Cardiac muscle cell (in vitro differentiated cells and primary cell): Measurements from ENCODE around the gene ADK. TPM values are rescaled to one million over a fixed set of nuclear protein-coding genes. Genes with fewer than 3 reads are reported as not detected.

Experiments used
- DNase-seq, 2 donors: peaks; one replicate each; pipeline versions ENCODE4 v3.0.0 to v3.0.0-alpha.2; 2010 to 2017; ENCODE audit warnings: low read depth in 1 of 2, low spot score in 1 of 2
- H3K27ac ChIP-seq: fragments of 200-600 bp; sonication (generic); 2 replicates; pipeline ENCODE4 v1.5.1; 2016
- H3K27me3 ChIP-seq: fragments of 200-600 bp; sonication (generic); 2 replicates; pipeline ENCODE4 v1.6.0; 2016; ENCODE audit warnings: control low read depth
- H3K36me3 ChIP-seq: fragments of 200-600 bp; sonication (generic); 2 replicates; pipeline ENCODE4 v1.5.1; 2016; ENCODE audit warnings: control low read depth
- H3K4me1 ChIP-seq: fragments of 200-600 bp; sonication (generic); 2 replicates; pipeline ENCODE4 v1.8.1; 2017; ENCODE audit warnings: low read depth, mild to moderate bottlenecking, mixed run types
- H3K4me3 ChIP-seq: fragments of 200-600 bp; sonication (generic); 2 replicates; pipeline ENCODE4 v1.5.1; 2016; ENCODE audit warnings: mild to moderate bottlenecking
- H3K9me3 ChIP-seq: fragments of 200-600 bp; sonication (generic); 2 replicates; pipeline ENCODE4 v1.5.1; 2017; ENCODE audit warnings: low read depth, mild to moderate bottlenecking, control low read depth
- CTCF ChIP-seq: IDR thresholded peaks from 2 replicates; pipeline ENCODE4 v1.5.1; 2012; ENCODE audit warnings: low read depth, mild to moderate bottlenecking, low read length
- polyA plus RNA-seq: library from polyadenylated mRNA; unstranded; fragments of >200 nt; fragmentation: Nextera tagmentation; extraction: Ambion mirVana; gene quantifications from 2 replicates; pipeline ENCODE4 v1.2.1, GENCODE V29; 2016
- total RNA-seq: library from RNA; depleted of rRNA; stranded (reverse); fragments of >200 nt; gene quantifications from 2 replicates; pipeline ENCODE4 v1.2.3, GENCODE V29; 2016

ADK gene
- total and polyA plus RNA-seq, 2 experiments from 2014 or later = 24.8 to 57.4 TPM

DNA sequence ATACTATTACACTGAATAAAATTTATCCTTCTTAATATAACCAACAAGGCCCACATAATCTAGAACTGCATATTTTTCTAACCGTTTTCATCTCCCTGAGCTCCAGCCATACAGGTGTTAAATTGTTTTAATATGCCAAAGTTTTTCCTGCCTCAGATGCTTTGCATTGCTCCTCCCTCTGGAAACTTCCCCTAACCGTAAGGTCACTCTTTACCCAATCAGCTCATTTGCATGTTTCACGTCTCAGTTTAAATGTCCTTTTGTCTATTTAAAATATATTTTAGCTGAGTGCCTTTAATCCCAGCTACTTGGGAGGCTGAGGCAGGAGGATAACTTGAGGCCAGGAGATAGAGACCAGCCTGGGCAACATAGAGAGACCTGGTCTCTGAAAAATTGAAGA is 228.5 kb downstream of the ADK start:
- DNase-seq = no peak

DNA sequence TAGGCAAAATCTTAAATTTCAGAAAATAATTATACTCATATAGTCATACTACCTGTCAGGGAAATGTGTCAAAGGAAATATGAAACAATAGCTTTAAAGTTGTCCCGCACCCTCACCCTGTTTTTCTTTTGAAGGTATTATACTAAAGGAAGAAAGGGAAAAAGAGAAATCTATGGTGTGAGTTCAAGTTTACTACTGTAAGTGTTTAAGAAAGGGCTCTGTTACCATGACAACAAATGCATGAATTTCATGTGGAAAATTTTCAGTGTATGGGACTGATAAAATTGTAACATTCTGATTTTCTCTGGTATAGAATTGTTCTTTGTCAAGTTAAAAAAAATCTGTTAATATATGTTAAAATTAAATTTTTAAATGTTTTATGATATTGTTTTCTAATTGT is 229.8 kb downstream of the ADK start:
- Histone ChIP-seq H3K27ac (no peak overlapping the region), H3K36me3 (no peaks in the 10 kb centered on the region), H3K4me1 (no peaks in the 10 kb centered on the region), H3K9me3 (no peaks in the 10 kb centered on the region), H3K4me3 (no peak overlapping the region), H3K27me3 (no peaks in the 10 kb centered on the region)
- TF ChIP-seq CTCF = no peak
- DNase-seq = no peak

More for the DNA sequence above, 228.5 kb downstream of the ADK start:
- Histone ChIP-seq H3K9me3 (no peaks in the 10 kb centered on the region), H3K4me3 (no peak overlapping the region), H3K36me3 (no peaks in the 10 kb centered on the region), H3K27ac (no peak overlapping the region), H3K27me3 (no peaks in the 10 kb centered on the region), H3K4me1 (no peaks in the 10 kb centered on the region)
- TF ChIP-seq CTCF = no peak

DNA sequence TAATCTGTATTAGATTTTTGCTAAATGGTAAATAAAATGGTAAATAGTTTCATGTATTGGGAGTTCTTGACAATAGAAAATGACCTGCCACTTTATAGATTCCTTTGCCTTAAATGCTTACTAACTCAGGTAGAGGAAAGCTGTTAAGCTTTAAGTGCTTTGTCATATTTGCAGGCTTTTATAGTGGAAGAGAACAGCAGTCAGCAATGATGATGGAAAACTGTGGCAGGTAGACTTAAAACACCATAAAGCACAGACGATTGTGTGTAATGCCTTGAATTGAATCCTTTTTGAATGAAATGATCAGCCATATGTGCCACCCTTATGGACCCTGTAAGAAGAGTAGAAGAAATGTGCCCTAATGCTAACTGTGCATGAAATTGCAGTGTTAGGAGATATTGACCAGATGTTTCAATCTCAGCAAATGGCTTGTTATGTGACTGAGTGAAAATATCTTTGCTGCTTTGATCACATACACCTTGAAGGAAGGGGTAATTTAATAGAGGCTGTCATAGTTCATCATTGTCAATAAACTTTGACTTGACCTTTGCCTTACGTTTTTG is 230.4 kb downstream of the ADK start:
- Histone ChIP-seq H3K9me3 (no peaks in the 10 kb centered on the region), H3K4me3 (no peak overlapping the region), H3K36me3 (no peaks in the 10 kb centered on the region), H3K27me3 (no peaks in the 10 kb centered on the region), H3K4me1 (no peaks in the 10 kb centered on the region), H3K27ac (no peak overlapping the region)
- TF ChIP-seq CTCF = no peak
- no peak for DNase-seq

- Histone ChIP-seq H3K9me3 (no peaks in the 10 kb centered on the region), H3K27me3 (no peaks in the 10 kb centered on the region), H3K4me1 (no peaks in the 10 kb centered on the region), H3K27ac (no peak overlapping the region), H3K4me3 (no peak overlapping the region), H3K36me3 (no peaks in the 10 kb centered on the region)
- no peak for TF ChIP-seq CTCF
- DNase-seq = no peak
These were observed 231.6 kb downstream of the ADK start for GRCh38 chr10:74382663-74383062.

DNA sequence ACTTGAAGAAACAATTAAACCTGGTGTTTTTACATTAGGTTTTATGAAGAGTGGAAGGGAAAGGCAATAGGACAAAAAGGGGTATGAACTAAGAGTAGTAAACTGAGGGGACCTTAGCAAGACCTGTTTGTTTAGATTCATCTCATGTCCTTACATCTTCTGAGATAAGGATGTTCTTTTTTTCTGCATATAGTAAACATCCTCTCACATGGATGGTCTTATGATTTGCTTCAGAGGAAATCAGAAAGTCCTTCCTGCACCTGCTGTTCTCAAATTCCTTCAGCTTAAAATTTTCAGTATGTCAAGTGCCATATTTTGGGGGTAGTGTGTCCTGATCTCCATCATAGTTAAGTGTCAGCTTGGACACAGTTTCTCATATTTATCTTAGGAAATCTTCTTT is 232.6 kb downstream of the ADK start:
- no peak for TF ChIP-seq CTCF
- no peaks in the 10 kb centered on the region for H3K36me3 ChIP-seq
- no peaks in the 10 kb centered on the region for H3K27me3 ChIP-seq
- no peak for DNase-seq
- H3K4me3 ChIP-seq = no peak overlapping the region
- H3K9me3 ChIP-seq = no peaks in the 10 kb centered on the region
- H3K27ac ChIP-seq = no peak overlapping the region
- no peaks in the 10 kb centered on the region for H3K4me1 ChIP-seq
